ENCODE results near the gene INTS15. TPM values are rescaled to one million over a fixed set of nuclear protein-coding genes. Genes with fewer than 3 reads are reported as not detected.
"Not testable (repeated sequence)": the region's sequence is repeated elsewhere in the genome, so short reads cannot be mapped to it uniquely, and the experiment has no call there.

The INTS15 gene
- total RNA-seq, 1 donor from 2014 or later: 15.9 TPM

GRCh38 chr7:6575281-6576023, 14.4 kb upstream of the INTS15 start:
- intact Hi-C loops (cut with DNase I): loop anchor here (2.0 kb wide), 1 partner anchor 15 kb away; the partner anchor contains the start of gene INTS15
- DNase-seq (ENCODE audit: missing footprints) (peak; percentile 8), ATAC-seq (no peak)

- ATAC-seq (no peak), DNase-seq (ENCODE audit: missing footprints) (peak; percentile 23)
- intact Hi-C loops (cut with DNase I): loop anchor here (2.0 kb wide), 1 partner anchor 15 kb away; the partner anchor contains the start of gene INTS15
Observed at GRCh38 chr7:6576024-6576866, 13.6 kb upstream of the INTS15 start.

GRCh38 chr7:6576867-6577368, 12.9 kb upstream of the INTS15 start:
- intact Hi-C loops (cut with DNase I): loop anchor here (2.0 kb wide), 1 partner anchor 14 kb away; the partner anchor contains the start of gene INTS15
- not testable (repeated sequence) for ATAC-seq
- peak; percentile 67 for DNase-seq (ENCODE audit: missing footprints)

GRCh38 chr7:6577369-6578113, 12.3 kb upstream of the INTS15 start, which contains the start of gene ZDHHC4:
ZDHHC4 (plus strand) TSS chr7:6577454; CDS start chr7:6580562, 3,108 bp downstream.
- ATAC-seq (peak; percentile 99), DNase-seq (ENCODE audit: missing footprints) (peak; percentile 94)
- intact Hi-C loops (cut with DNase I): loop anchor here (2.0 kb wide), 1 partner anchor 13 kb away; the partner anchor contains the start of gene INTS15

- ATAC-seq (no peak), DNase-seq (ENCODE audit: missing footprints) (peak; percentile 14)
- intact Hi-C loops (cut with DNase I): no loop called here
Observed at GRCh38 chr7:6578114-6579084, 11.4 kb upstream of the INTS15 start.

- intact Hi-C loops (cut with DNase I): no loop called here
- peak; percentile 47 for DNase-seq (ENCODE audit: missing footprints)
- no peak for ATAC-seq
Observed at GRCh38 chr7:6579446-6579845, 10.4 kb upstream of the INTS15 start.

GRCh38 chr7:6585746-6586432, 3.9 kb upstream of the INTS15 start:
- ATAC-seq; DNase-seq (ENCODE audit: missing footprints); intact Hi-C loops (cut with DNase I): not testable (repeated sequence)

- no peak for ATAC-seq
- intact Hi-C loops (cut with DNase I): no loop called here
- no peak for DNase-seq (ENCODE audit: missing footprints)
Observed at GRCh38 chr7:6588566-6588965, 1.3 kb upstream of the INTS15 start.

- ATAC-seq: no peak
- no peak for DNase-seq (ENCODE audit: missing footprints)
- intact Hi-C loops (cut with DNase I): no loop called here
Observed at GRCh38 chr7:6589151-6589828, 531 bp upstream of the INTS15 start.

GRCh38 chr7:6590645-6591110, 857 bp downstream of the INTS15 start:
- DNase-seq (ENCODE audit: missing footprints): no peak
- ATAC-seq: peak; percentile 12
- intact Hi-C loops (cut with DNase I): loop anchor here (2.0 kb wide), 1 partner anchor 14 kb away; the partner anchor contains the start of gene ZDHHC4

- intact Hi-C loops (cut with DNase I): no loop called here
- no peak for ATAC-seq
- DNase-seq (ENCODE audit: missing footprints): no peak
Observed at GRCh38 chr7:6600093-6600492, 10.3 kb downstream of the INTS15 start.

GRCh38 chr7:6604458-6604857, 14.6 kb downstream of the INTS15 start:
- intact Hi-C loops (cut with DNase I): no loop called here
- DNase-seq (ENCODE audit: missing footprints): peak; percentile 37
- no peak for ATAC-seq

GRCh38 chr7:6606866-6607583, 17.2 kb downstream of the INTS15 start:
- DNase-seq (ENCODE audit: missing footprints) (peak; percentile 65), ATAC-seq (no peak)
- intact Hi-C loops (cut with DNase I): no loop called here

- DNase-seq (ENCODE audit: missing footprints) (peak; percentile 67), ATAC-seq (no peak)
- intact Hi-C loops (cut with DNase I): no loop called here
Observed at GRCh38 chr7:6607651-6608051, 17.8 kb downstream of the INTS15 start.

- DNase-seq (ENCODE audit: missing footprints) (no peak), ATAC-seq (no peak)
- intact Hi-C loops (cut with DNase I): no loop called here
Observed at GRCh38 chr7:6608081-6608480, 18.3 kb downstream of the INTS15 start.

- no peak for DNase-seq (ENCODE audit: missing footprints)
- ATAC-seq: no peak
- intact Hi-C loops (cut with DNase I): no loop called here
Observed at GRCh38 chr7:6608794-6609193, 19.0 kb downstream of the INTS15 start.

All from Right ventricle myocardium inferior (tissue), 1 donor.